GM19455 (cell line): Measurements from ENCODE around the gene PUS7L.
A peak's percentile ranks its signal among the peaks of the same experiment; 100 is the strongest.
"Not testable (repeated sequence)": the region's sequence is repeated elsewhere in the genome, so short reads cannot be mapped to it uniquely, and the experiment has no call there.

Experiments used
- ATAC-seq: cut with Tn5 transposase; IDR thresholded peaks from one replicate; pipeline ENCODE4 v1.9.1; 2021; ENCODE audit not compliant: unreplicated experiment

PUS7L gene

DNA sequence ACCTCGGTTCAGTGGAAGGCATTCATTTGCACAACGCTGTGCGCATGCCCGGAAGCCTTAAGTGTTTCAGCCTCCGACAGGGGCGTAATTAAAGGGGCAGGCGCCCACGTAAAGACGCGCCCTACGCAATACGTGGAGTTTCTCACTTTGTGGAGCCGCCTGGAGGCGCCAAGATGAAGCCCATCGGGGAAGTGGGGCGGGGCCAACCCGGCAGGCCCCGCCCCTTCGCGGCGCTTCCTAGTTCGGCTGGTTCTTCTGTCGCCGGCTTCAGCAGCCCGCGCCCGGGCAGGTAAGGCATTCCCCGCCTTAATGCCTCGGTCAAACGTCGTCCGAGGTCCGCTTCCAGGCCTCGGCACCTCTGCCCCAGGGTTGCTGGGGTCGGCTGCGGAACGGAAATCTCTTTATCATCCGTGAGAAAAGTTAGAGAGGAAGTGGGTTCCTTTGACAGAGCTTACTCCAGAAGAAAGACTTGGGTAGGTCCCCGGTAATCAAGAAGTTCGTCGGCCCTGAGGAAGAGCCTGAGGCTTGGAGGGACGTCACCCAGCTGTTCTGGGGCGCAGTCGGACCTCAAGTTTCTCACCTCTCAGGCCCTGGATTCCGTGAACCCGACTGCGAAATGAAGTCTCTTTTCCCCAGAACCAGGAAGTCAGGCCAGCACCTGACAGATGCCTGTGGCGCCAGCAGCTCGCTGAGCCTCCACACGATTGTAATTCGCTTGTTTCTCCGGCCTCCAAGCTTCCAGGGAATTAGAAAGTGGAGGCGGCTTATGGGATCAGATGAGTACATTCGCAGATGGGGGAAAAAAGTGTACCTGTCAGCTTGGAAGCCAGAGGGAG is at the start of gene PUS7L, which contains the start of gene IRAK4:
Gene PUS7L (minus strand): TSS at position 63 of the 836 bp plus-strand sequence. CDS start 3,545 bp downstream, outside the sequence.
Gene IRAK4 (plus strand): TSS at position 224 of the 836 bp plus-strand sequence. CDS start 9,161 bp downstream, outside the sequence.
- ATAC-seq, result peak; percentile 96

DNA sequence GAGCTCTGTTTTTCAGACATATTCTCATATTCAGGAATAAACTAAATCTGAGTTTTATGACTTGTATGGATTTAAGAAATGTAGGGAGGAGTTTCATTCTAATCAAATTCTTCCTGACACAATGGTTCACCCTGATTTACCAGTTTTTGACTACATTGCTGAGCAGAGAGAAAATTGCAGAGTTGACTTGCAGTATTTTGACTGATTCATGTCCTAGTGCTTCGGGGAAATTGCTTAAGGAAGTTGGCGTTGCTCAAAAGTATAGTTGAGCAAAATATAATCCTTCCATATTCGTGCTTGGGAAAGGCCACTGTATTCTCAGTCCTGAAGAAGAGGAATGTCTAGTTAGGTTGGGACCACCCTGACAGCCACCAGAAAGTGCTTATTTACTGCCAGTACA is 48.8 kb upstream of the PUS7L start:
- no peak for ATAC-seq

GRCh38 chr12:43806737-43807072 is 48.1 kb upstream of the PUS7L start:
- ATAC-seq, result no peak

- ATAC-seq, result peak; percentile 95
Measured at GRCh38 chr12:43805860-43806736, 47.5 kb upstream of the PUS7L start, which contains the start of gene TWF1. TSS of gene TWF1 (minus strand) at chr12:43806317. CDS start at chr12:43806245, 72 bp downstream.

DNA sequence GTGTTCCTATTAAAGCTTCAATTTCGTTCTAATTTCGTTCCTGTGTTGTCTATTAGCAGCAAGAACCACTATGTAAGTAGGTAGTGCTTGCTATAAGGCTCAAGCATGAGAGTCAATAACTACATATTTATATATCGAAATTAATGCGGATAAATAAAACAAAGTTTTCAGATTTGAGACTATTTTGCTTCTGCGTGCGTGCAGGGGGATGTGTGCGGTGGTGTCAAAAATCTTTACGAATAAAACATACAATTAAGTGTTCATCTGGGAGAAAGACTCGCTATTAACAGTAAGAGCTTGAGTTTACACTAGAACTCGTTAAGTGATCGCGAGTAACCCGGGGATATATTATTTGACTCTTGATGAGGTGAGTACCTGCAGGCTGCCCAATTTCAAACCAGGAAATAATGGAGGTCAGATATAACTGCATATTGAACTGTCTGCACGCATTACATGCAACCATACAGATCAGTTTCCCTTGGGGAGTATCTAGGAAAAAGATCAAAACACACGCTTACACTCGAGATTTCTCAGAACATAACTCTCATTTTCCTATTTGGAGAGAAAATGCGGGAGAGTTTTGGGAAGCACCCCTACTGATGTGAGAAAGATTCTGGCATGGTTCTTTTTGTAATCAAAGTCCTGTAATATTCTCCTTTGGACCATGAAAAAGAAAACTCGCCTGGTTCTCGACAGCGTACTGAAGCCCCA is 46.7 kb upstream of the PUS7L start:
- ATAC-seq, result peak; percentile 21

- no peak for ATAC-seq
Measured at GRCh38 chr12:43797561-43798217, 39.1 kb upstream of the PUS7L start.

- ATAC-seq, result no peak
Measured at GRCh38 chr12:43795716-43796280, 37.2 kb upstream of the PUS7L start.

- ATAC-seq, result no peak
Measured at GRCh38 chr12:43789941-43790340, 31.4 kb upstream of the PUS7L start.

- ATAC-seq, result no peak
Measured at GRCh38 chr12:43786899-43787693, 28.5 kb upstream of the PUS7L start.

DNA sequence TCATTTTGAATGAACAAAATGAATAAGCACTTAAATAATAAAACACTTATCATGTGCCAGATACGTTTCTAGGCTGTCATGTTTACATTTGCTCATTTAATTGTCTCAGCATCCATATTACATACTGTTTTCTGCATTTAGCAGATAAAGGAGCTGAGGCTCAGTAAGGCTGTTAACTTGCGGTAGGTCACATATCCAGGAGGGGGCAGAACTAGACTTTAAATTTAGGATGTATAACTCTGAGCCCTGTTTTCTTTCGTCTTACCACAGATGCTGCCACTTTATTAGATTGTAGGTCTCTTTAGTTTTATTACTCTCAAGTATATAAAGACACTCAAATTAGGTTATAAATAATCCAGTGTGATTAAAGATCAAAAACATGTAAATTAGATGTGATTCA is 17.9 kb upstream of the PUS7L start:
- ATAC-seq, result no peak

GRCh38 chr12:43766291-43766690 is 7.7 kb upstream of the PUS7L start:
- ATAC-seq, result no peak

- no peak for ATAC-seq
Measured at GRCh38 chr12:43764528-43764927, 5.9 kb upstream of the PUS7L start.

DNA sequence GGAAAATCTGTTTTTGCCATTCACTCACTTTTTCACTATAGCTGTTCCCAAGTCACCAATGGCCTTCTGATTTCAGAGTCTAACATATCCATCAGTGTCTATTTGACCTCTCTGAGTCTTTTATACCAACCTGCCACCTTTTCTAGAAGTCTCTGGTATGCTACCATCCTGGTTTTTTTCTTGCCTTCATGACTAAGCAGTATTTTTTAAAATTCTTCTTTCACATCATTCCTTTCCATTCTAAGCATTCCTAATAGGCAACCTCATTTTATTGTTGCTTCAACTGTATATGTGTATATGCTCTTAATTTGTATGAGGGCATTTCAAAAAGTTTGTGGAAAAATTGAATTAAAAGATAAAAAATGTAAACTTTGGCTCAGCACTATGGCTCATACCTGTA is 5.2 kb upstream of the PUS7L start:
- no peak for ATAC-seq

DNA sequence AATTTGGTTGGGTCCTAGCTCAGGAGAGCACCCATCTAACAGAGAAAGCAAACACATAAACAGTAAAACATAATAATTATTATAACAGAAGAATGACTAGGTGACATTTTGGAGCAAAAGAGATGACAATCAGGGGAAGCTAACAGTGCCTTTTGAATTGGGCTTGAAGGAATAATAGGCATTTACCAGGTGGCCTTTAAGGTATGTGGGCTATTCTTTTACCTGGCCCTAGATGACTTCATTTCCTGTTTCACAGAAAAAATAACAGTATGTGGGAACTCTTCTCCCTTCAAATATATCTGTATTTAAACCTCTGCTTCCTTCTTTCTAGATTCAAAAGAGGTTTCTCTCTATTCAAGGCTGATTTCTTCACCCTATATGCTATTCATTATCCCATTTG is 4.0 kb upstream of the PUS7L start:
- no peak for ATAC-seq

GRCh38 chr12:43761500-43761899 is 2.9 kb upstream of the PUS7L start:
- no peak for ATAC-seq

GRCh38 chr12:43760396-43760795 is 1.8 kb upstream of the PUS7L start:
- ATAC-seq, result no peak

DNA sequence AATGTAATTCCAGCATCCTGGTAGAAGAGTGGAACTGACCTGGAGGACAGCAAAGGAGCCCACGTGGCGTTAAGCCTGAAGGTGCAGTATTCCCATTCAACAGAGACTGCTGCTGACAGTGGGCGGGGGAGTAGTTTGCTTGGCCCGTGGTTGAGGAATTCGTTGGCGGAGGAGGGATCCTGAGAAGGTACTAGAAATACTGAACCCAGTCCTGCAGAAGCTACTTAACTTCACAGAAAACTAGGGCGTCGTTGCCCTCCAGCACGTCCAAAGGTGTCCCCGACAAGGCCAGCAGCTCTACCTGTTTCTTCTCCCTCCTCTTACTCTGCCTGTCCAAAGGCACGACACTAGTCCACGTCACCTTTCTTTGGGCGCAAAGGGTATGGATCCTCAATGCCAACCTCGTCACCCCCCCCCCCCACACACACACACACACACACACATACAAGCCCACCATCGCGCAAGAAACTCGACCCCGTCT is 303 bp downstream of the PUS7L start:
- ATAC-seq, result peak; percentile 1

DNA sequence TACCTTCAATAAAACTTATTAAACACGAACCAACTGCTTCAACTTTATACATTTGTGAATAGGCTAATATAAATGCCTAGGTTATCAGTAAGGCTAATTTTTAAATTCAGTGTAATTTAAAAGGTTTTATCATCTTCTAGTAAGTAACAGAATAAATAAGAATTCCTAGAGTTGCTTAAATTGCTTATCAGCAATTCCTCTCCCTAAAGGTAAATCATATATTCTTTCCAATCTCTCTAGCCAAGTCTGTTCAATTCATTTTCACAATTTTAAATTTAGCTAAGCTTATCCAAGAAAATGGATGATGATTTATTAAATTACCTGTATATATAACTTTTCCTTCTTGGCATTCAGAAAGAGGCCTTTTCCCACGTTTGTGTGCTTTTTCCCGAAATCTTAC is 4.6 kb downstream of the PUS7L start:
- no peak for ATAC-seq

DNA sequence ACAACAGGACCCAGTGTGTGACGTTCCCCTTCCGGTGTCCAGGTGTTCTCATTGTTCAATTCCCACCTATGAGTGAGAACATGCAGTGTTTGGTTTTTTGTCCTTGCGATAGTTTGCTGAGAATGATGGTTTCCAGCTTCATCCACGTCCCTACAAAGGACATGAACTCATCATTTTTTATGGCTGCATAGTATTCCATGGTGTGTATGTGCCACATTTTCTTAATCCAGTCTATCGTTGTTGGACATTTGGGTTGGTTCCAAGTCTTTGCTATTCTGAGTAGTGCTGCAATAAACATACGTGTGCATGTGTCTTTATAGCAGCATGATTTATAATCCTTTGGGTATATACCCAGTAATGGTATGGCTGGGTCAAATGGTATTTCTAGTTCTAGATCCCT is 7.2 kb downstream of the PUS7L start:
- ATAC-seq, result not testable (repeated sequence)
